ENCODE data around the gene LIME1.

LIME1 gene

DNA sequence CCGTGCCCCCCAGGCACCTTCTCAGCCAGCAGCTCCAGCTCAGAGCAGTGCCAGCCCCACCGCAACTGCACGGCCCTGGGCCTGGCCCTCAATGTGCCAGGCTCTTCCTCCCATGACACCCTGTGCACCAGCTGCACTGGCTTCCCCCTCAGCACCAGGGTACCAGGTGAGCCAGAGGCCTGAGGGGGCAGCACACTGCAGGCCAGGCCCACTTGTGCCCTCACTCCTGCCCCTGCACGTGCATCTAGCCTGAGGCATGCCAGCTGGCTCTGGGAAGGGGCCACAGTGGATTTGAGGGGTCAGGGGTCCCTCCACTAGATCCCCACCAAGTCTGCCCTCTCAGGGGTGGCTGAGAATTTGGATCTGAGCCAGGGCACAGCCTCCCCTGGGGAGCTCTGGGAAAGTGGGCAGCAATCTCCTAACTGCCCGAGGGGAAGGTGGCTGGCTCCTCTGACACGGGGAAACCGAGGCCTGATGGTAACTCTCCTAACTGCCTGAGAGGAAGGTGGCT lies 39.1 kb upstream of the LIME1 start:
- no peak for DNase-seq (ENCODE audit: low spot score)

DNA sequence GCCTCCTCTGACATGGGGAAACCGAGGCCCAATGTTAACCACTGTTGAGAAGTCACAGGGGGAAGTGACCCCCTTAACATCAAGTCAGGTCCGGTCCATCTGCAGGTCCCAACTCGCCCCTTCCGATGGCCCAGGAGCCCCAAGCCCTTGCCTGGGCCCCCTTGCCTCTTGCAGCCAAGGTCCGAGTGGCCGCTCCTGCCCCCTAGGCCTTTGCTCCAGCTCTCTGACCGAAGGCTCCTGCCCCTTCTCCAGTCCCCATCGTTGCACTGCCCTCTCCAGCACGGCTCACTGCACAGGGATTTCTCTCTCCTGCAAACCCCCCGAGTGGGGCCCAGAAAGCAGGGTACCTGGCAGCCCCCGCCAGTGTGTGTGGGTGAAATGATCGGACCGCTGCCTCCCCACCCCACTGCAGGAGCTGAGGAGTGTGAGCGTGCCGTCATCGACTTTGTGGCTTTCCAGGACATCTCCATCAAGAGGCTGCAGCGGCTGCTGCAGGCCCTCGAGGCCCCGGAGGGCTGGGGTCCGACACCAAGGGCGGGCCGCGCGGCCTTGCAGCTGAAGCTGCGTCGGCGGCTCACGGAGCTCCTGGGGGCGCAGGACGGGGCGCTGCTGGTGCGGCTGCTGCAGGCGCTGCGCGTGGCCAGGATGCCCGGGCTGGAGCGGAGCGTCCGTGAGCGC lies 38.5 kb upstream of the LIME1 start:
- DNase-seq (ENCODE audit: low spot score): no peak

DNA sequence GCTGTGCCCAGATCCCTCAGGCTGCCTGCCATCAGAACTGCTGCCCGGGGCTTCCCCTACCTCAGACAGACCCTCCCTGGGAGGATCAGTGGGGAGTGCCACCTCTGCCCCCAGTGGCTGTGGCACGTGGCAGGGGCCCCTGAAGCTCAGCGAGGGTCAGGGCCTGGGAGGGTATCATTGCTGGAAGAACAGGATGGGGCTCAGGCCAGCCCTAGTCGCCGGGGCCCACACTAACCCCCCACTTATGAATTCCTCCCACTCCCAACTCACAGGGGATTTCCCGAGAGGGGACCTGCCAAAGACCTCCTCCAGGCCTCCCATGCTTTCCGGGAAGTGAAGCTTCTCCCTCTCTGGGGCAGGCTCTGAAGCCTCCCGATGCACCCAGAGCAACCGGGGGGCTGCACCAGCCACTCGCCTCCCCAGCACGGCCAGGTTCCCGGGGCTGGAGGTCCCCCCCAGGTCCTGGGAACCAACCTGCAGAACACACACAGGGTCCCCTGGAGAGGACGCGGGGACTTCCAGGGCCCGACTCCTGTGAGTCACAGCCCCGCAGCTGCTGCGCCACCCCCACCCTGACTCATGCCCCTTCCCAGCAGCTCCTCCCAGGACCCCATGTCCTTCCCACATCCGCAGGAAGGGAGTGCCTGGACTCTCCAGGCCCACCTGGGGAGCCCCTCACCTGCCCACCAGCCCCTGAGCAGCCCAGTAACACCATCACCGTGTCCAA lies 37.6 kb upstream of the LIME1 start:
- peak; percentile 44 for DNase-seq (ENCODE audit: low spot score)

DNA sequence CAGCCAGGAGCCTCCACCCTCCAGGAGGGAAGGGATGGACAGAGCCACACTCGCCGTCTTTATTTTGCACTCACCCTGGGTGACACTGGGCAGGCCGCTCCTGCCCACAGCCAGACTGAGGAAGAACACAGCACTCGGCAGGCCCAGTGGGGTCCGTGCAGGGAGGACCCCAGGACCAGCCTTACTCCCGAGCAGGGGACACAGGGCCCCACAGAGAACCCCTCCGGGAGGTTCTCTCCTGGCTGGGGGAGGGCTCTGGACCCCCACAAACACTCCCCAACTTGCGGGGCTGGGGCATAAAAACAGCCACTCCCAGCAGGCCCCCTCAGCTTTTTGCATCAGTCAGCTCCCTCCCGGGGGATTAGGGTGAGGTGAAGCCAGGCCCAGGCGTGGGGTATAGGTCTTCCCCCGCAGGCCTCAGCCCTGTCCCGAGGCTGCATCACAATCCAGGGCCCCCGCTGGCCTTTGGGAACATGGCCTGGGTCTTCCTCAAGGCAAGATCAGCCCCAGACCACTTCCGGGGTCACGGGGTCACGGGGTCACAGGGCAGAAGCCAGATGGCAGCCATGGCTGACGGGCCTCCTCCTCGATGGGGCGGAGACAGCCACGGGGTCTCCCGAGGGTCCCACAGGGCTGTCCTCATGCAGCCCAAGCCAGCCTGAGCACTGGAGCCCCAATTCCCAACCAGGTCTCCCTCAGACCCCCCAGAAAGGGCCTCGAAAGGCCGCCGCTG lies 36.8 kb upstream of the LIME1 start:
- DNase-seq (ENCODE audit: low spot score): no peak

DNA sequence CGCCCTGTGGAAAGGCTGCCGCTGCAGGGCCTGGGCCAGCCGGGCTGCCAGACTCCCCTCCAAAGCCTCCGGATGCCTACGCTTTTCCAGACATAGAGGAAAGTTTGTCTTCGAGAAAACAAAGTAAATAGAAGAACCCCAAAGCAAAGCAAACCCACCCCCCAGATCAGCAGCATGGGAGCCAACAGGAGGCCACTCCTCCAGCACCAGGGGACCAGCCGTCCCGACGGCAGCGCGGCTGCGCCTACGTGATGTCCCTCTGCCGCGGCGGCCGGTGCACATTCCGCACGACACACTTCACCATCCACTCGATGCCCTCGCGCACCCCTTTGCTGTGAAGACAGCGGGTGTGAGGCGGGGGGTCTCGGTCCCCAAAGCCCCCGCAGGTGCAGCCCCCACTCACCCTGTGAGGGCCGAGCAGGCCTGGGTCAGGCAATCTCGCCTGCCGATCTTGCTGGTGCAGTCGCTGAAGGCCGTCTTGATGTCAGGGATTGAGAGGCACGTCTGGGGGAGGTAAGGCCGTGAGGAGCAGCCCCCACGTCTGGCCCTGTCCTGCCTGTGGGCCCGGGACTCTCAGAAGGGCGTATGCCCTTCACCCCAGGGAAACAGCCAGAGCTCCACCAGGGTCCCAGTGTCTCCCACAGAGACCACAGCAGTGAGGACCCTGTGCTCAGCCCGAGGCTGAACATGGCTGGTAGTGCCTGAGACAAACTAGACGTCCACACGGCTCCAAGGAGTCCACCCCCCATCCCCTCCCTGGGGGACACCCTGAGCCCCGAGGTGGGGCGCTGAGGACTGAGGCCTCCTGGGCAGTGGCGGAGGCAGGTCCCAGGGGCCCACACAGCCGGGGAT lies 36.0 kb upstream of the LIME1 start:
- DNase-seq (ENCODE audit: low spot score): no peak

DNA sequence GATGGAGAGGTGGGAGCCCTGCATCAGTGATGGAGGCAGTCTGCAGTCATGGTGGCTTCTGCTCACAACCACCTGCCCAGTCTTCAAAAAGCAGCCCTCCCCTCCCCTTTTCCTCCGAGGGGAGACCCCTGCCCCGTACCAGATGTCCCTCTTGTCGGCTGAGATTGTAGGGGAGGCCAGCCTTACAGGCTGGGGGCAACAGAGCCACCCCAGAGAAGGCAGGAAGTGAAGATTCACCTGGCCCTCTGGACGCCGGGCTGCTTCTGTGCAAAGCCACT lies 35.5 kb upstream of the LIME1 start:
- no peak for DNase-seq (ENCODE audit: low spot score)

DNA sequence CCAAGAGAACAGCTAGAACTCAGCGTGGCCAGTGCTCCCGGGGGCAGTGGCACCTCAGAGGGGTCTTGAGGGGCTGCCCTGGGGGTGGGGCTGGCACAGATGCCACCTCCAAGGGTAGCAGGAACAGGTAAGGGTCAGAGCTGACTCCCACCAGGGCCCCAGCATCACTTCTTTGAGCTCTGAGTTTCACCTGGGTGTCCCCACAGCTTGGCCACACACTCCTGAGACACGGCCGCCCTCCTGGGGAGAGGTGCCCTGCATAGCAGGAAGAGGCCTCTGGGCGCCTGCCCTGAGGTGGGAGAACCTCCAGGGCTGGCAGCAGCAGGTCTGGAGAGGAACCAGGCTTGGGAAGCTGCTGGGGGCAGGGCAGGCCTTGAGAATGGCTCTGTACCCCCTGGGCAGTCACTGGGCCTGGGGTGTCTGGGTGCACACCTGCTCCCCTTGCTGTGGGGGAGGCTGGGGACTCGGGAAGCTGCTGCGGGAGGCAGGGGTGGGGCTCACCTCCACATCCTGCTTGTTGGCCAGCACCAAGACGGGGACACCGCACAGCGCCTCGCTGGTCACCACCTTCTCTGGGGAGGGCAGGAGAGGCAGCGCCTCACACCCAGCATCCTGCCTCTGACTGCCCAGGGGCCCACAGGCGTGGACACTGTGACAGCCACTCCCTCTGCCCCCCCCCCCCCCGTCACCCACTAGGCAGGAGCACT lies 35.0 kb upstream of the LIME1 start:
- DNase-seq (ENCODE audit: low spot score): no peak

DNA sequence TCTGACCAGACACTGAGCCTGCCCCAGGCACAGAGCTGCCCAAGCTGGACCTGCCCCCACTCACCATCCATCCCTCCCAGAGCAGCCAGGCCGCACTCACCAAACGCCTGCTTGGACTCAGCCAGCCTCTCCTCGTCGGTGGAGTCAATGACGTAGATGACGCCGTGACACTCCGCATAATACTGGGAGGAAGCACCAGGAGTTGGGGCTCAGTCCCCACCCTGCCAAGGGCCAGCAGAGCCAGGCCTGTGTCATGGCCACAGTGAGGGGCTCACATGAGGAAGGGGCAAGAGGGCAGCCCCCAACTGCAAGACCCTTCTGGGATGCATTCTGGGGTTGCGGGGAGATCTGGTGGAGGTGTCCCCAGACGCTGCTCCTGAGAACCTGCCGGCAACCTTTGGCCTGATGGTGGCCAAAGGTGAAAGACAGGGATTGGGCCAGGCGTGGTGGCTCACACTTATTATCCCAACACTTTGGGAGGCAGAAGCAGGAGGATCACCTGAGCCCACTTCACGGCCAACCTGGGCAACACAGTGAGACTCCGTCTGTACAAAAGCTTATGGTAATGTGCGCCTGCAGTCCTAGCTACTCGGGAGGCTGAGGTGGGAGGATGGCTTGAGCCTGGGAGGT lies 34.3 kb upstream of the LIME1 start:
- DNase-seq (ENCODE audit: low spot score): no peak

DNA sequence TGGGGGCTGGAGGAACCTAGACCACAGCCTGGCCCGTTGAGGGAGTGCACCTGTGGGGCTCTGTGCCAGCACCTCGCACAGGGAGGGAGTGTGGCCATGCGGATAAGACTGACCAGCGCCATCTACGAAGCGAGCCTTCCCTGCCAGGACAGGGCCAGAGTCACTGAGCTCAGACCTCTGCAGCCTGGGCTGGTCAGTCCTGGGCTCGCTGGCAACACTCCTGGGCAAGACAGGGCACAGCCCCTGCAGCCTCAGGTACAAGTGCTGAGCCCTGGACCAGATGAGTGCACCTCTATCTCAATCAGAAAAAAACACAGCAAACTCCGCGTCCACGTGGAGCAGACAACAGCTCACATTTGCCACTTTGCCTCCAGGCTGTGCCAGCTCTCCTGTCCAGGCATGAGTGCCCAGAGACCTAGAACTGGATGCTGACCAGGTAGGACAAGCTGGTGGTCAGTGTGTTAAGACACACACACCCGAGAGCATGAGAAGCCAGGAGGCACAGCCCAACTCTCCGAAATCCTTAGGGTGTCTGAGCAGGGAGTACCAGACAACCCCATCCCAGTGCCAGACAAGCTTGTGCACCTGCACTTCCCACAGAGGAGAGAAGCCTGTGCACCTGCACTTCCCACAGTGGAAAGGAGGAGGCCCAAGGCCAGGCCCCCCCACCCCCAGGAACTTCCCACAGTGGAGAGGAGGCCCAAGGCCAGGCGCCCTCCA lies 33.6 kb upstream of the LIME1 start:
- DNase-seq (ENCODE audit: low spot score): no peak

DNA sequence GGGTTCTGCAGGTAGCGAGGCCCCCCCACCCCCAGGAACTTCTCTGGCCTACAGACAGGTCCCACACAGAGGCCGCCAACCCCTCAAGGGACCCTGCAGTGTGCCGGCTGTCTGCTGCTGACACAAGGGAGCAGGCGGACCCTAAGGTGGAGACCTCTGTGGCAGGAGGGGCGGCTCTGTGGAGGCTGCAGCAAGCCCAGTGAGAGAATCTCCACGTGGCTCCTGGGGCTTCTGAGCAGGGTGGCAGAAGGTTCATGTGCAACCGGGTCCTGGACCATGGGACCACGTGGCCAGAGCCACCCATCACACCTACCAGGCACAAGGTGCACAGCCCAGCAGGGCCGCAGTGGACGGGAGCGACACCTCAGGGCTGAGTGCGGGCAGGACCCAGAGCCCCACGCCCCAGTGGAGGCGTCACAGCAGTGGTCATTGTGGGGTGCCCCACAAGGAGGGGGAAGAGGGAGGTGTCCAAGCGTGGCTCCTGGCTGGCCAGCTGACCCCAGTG lies 32.9 kb upstream of the LIME1 start:
- DNase-seq (ENCODE audit: low spot score): no peak

DNA sequence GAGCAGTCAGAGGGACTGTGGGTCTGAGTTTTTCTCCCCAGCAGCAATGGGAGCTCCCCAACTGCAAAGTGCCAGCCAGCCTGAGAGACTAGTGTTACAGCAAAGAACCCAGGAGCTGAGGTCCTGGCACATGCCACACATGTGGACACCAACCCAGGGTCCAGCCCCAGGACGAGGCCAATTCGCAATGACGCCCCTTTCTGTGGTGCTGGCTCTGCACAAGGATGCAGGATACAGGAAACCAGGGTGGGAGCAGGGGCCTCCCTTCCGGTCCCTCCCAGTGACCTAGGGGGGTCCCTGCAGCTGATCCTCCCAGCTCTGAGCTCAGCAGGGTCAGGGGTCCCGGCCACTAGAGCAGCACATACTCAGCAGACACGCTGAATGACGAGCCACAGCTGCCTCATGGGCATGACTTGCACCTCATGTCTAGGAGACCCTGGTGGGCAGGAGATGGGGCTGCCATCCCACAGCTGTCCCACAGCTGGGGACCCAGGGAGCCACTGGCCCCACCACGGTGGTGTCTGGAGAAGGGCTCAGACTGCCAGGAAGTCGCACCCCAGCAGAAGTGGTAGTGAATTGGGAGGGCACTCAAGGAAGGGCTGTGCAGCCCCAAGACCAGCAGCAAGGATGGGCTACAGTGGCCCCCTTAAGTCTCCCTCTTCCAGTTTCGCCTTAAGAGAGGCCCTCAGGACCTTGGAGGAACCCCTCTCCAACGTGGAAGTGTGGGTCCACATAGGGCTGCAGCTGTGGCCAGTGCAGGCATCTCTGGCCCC lies 32.3 kb upstream of the LIME1 start:
- no peak for DNase-seq (ENCODE audit: low spot score)

DNA sequence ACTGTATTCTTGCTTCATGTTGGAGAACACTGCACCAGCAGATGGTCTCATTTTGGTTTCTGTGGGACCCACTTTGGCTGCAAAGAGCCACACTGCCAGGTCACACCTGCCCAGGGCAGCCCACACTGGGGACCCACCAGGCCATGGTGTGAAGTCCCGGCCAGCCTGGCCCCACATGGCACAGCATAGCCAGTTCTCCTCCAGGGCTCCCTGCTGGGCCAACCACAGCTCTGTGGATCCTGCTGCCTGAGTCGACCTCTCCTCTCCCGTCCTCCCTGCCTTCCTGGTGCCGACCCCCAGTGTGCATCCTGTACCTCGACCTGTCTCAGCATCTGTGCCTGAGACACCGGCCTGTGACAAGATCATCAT lies 31.7 kb upstream of the LIME1 start:
- DNase-seq (ENCODE audit: low spot score): no peak

DNA sequence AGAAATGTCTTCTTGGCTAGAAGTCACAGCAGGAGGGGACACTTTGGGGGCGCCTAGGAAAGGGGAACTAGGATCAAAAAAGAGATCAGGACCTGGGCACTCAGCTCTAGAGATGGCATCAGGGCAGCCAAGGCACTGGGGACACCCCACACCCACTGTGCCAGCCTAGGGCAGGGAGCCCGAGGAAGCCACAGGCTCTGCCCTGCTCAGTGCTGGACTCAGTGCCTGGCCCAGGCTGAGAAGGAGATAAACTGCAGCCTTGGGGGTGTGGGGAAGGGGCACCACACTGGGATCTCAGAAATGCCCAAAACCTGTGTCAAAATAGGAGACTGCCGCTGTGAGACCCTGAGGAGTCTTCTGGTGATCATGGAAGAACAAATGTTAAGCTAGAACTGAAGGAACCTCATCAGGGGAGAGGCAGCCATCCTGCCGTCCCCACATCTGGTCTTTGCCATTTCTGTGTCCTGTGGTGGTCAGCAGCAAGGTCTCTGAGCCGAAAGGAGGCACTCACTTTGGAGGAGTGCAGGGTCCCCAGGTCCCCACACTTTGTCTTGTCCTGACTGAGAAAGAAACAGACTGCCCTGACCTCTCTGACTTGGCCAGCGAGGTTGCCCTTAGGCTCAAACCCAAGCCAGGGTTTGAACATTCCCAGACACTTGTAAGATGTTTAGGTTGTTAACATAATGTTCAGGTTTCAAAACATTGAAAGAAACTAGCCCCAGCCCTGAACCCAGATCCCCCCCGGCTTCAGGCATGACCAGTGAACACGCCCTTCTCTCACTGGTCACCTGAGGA lies 31.0 kb upstream of the LIME1 start:
- DNase-seq (ENCODE audit: low spot score): no peak

DNA sequence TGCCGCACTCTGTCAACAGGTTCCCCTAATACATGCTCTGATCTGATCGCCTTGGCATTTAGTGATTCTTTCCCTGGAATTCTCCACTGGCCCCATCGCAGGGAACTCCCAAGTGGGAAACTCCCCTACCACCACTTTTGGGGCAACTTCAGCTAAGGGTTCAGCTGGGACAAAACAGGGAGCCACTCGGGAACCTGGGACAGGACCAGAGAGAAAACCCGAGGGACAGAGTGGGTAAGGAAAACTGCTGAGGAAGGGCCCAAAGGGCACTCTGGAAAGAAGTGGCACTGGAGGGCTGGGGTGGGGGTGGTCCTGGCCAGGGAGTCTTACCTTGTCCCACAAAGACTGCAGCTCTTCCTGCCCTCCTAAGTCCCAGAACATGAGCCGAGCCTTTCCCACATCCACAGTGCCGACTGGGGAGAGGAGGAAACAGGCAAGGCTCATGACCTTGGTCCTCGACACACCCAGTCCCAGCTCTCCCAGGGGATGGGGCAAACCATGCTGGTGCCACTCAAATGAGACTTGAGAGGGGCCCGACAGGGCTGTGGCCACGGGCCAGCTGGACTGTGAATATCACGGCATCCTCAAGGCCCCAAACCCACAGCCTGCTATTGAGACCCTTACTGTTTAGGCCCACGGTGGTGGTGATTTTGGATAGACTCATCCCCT lies 30.3 kb upstream of the LIME1 start:
- DNase-seq (ENCODE audit: low spot score): no peak

DNA sequence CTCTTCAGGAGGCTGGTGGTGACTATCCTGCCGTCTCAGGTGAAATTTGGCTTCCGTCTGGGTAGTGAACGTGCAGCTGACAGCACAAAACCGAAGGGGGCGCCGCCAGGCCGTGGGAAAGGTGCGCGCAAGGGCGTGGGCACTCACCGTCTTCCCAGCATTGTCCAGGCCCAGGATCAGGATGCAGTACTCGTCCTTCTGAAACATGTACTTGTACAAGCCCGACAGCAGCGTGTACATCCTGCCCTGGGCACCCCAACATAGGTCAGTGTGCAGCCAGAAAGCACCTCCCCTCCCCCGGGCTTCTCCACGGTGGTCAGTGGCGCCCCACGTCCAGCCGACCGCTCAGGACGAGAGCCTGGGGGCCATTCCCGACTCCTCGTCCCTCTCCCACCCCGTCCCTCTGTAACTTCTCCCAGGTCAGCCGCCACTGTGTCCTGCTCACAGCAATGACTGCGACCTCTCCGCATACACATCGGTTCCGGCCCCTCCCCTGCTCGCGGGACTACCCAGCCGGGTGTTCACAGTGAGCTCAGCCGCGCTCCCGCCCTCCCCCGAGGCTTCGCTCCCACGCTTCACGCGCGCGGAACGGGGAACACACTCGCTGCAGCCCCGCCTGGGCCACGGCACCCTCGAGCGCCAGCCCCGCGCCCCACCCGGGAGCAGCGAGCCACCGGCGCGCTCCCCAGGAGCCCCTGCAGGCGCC lies 29.5 kb upstream of the LIME1 start:
- peak; percentile 68 for DNase-seq (ENCODE audit: low spot score)

DNA sequence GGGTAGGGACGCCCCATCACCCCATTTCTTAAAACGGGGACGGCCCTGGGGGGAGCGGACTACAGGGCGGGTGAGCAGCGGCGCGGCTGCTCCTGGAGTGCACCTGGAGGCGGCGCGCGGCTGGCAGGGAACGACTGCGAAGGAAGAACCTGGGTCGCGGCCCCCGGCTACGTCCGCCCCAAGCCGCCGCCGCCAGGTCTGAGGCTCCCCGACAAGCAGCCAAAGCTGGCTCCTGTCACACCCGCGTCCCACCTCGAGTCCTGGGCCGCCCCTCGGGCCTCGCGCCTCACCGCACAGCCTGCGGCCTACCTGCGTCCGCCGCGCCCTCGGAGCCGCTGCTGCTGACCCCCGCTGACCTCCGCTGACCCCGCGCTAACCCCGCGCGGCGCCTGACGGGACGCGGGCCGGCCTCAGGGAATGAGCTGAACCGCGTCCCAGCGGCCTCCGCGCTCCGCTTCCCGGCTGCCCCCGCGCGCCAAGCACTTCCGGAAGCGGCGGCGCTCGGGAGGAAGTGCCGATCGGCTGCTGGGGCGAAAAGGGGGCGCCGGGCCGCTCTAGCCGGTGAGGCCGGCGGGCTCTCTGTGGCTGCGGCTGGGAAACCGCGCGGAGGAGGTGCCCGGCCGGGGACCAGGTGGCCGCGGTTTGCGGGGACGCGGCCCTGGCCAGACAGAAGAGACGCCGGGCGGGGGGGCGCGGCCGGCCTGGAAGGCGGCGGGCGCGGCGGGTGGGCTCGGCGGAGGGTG lies 28.7 kb upstream of the LIME1 start, which contains the start of the genes ARFRP1 and ZGPAT:
Gene ARFRP1, minus strand, starts transcription at position 419 of the 743 bp plus-strand sequence. CDS start 885 bp downstream, outside the sequence.
Gene ZGPAT, plus strand, starts transcription at position 482 of the 743 bp plus-strand sequence. CDS start 542 bp downstream, outside the sequence.
- peak; percentile 89 for DNase-seq (ENCODE audit: low spot score)

Data from CD4-positive, alpha-beta T cell treated with Interleukin-2 at 100 ng/mL for 4 hours (primary cell).